ENCODE data around the gene MGLL.
A peak's percentile ranks its signal among the peaks of the same experiment; 100 is the strongest.

The MGLL gene

GRCh38 chr3:127730666-127731295 lies 91.5 kb downstream of the MGLL start:
- no peak for DNase-seq (ENCODE audit: insufficient read length, low spot score)
- no peak for FAIRE-seq

GRCh38 chr3:127730171-127730570 lies 92.1 kb downstream of the MGLL start:
- FAIRE-seq (no peak), DNase-seq (ENCODE audit: insufficient read length, low spot score) (no peak)

- no peak for DNase-seq (ENCODE audit: insufficient read length, low spot score)
These were observed 92.7 kb downstream of the MGLL start for GRCh38 chr3:127729556-127730056.

GRCh38 chr3:127728417-127729015 lies 93.8 kb downstream of the MGLL start:
- FAIRE-seq (no peak), DNase-seq (ENCODE audit: insufficient read length, low spot score) (no peak)

More at GRCh38 chr3:127729556-127730056, 92.7 kb downstream of the MGLL start:
- no peak for FAIRE-seq

- DNase-seq (ENCODE audit: insufficient read length, low spot score) = no peak
- peak; percentile 4 for FAIRE-seq
These were observed 95.4 kb downstream of the MGLL start for GRCh38 chr3:127726894-127727293.

GRCh38 chr3:127723011-127723567 lies 99.2 kb downstream of the MGLL start:
- FAIRE-seq = no peak
- no peak for DNase-seq (ENCODE audit: insufficient read length, low spot score)

- DNase-seq (ENCODE audit: insufficient read length, low spot score) (no peak), FAIRE-seq (no peak)
These were observed 100.1 kb downstream of the MGLL start for GRCh38 chr3:127722091-127722784.

- DNase-seq (ENCODE audit: insufficient read length, low spot score) = no peak
These were observed 101.1 kb downstream of the MGLL start for GRCh38 chr3:127720985-127721935.

GRCh38 chr3:127720161-127720823 lies 102.0 kb downstream of the MGLL start:
- no peak for FAIRE-seq

More at GRCh38 chr3:127720985-127721935, 101.1 kb downstream of the MGLL start:
- no peak for FAIRE-seq

GRCh38 chr3:127719369-127719768 lies 102.9 kb downstream of the MGLL start:
- FAIRE-seq = no peak
- DNase-seq (ENCODE audit: insufficient read length, low spot score) = no peak

More at GRCh38 chr3:127720161-127720823, 102.0 kb downstream of the MGLL start:
- no peak for DNase-seq (ENCODE audit: insufficient read length, low spot score)

- FAIRE-seq (no peak), DNase-seq (ENCODE audit: insufficient read length, low spot score) (no peak)
These were observed 103.4 kb downstream of the MGLL start for GRCh38 chr3:127718916-127719290.

- FAIRE-seq (no peak), DNase-seq (ENCODE audit: insufficient read length, low spot score) (no peak)
These were observed 103.9 kb downstream of the MGLL start for GRCh38 chr3:127718245-127718915.

- no peak for FAIRE-seq
- no peak for DNase-seq (ENCODE audit: insufficient read length, low spot score)
These were observed 104.7 kb downstream of the MGLL start for GRCh38 chr3:127717357-127718244.

- no peak for DNase-seq (ENCODE audit: insufficient read length, low spot score)
- no peak for FAIRE-seq
These were observed 105.9 kb downstream of the MGLL start for GRCh38 chr3:127716384-127716783.

- FAIRE-seq (no peak), DNase-seq (ENCODE audit: insufficient read length, low spot score) (no peak)
These were observed 106.8 kb downstream of the MGLL start for GRCh38 chr3:127715532-127715931.

- no peak for DNase-seq (ENCODE audit: insufficient read length, low spot score)
- FAIRE-seq = no peak
These were observed 107.4 kb downstream of the MGLL start for GRCh38 chr3:127714866-127715265.

- FAIRE-seq = no peak
- DNase-seq (ENCODE audit: insufficient read length, low spot score) = no peak
These were observed 108.2 kb downstream of the MGLL start for GRCh38 chr3:127714125-127714571.
